Breast epithelium (tissue), 3 donors: ENCODE data around the gene TAF4B.

Experiments used
- CTCF ChIP-seq, 3 donors: fragments of 450-650 bp; IDR thresholded peaks; one replicate each; pipeline ENCODE4 v1.5.1; 2016 to 2017; ENCODE audit warnings: antibody characterized with exemption in 3 of 3, mild to moderate bottlenecking in 3 of 3, moderate library complexity in 3 of 3
- POLR2A ChIP-seq: fragments of 450-650 bp; IDR thresholded peaks from one replicate; pipeline ENCODE4 v1.6.1; 2016; ENCODE audit warnings: antibody characterized with exemption, mild to moderate bottlenecking, moderate library complexity

DNA sequence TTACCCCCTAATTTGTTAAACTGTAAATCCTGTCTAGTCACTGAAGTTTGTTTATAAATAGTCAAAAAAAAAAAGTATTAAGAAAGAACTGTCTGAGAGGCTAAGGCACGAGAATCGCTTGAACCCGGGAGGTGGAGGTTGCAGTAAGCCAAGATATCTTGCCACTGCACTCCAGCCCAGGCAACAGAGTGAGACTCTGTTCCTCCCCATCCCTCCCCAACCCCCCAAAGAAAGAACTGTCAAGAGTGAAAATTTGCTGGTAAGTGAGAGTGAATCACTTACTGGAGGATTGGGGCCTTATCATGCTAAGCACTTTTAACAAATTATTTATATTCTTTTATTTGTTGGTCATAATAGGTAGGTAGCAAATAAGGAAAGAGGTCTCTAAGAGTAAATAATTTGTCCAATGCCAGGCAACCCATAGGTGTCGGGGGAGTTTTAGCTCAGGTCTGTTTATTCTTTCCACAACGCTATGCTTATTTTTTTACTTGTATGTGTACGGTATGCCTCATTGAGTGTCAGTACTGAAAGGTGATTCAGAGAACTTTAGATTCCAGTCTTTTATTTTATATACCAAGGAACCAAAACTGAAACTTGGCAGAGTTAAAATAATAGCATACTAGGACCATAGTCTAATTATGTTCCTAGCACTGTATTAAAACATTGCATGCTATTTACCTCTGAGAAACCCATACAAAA is 2.5 kb downstream of the TAF4B start:
- no peak for TF ChIP-seq POLR2A
- no peak for TF ChIP-seq CTCF (IDR thresholded peaks at IDR 0.05)
